ENCODE results near the gene FCHO1. TPM values are rescaled to one million over a fixed set of nuclear protein-coding genes. Genes with fewer than 3 reads are reported as not detected.

The FCHO1 gene
- total and polyA plus RNA-seq, 8 donors: 0.43 to 2.5 (median 1.4) TPM

GRCh38 chr19:17766543-17767131 is 15.4 kb downstream of the FCHO1 start:
- Histone ChIP-seq H3K36me3 (no peaks in the 10 kb centered on the region), H3K27me3 (no peaks in the 10 kb centered on the region), H3K9me3 (no peaks in the 10 kb centered on the region), H3K27ac (no peak overlapping the region), H3K4me3 (peak overlapping the region in 1 of 4 donors; percentile 26), H3K4me1 (peaks cover 0 to 3% (median 0%) of the 10 kb centered on the region in 3 donors)
- peak; percentile 70 to 94 (median 84) for DNase-seq
- TF ChIP-seq, protein P1, sequence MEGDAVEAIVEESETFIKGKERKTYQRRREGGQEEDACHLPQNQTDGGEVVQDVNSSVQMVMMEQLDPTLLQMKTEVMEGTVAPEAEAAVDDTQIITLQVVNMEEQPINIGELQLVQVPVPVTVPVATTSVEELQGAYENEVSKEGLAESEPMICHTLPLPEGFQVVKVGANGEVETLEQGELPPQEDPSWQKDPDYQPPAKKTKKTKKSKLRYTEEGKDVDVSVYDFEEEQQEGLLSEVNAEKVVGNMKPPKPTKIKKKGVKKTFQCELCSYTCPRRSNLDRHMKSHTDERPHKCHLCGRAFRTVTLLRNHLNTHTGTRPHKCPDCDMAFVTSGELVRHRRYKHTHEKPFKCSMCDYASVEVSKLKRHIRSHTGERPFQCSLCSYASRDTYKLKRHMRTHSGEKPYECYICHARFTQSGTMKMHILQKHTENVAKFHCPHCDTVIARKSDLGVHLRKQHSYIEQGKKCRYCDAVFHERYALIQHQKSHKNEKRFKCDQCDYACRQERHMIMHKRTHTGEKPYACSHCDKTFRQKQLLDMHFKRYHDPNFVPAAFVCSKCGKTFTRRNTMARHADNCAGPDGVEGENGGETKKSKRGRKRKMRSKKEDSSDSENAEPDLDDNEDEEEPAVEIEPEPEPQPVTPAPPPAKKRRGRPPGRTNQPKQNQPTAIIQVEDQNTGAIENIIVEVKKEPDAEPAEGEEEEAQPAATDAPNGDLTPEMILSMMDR (IDR thresholded peaks at IDR 0.05): peak; percentile 45 to 82 (median 71)
- intact Hi-C loops (cut with DNase I): no loop called here
- 1 to 2% methylated on average over 29 of the region's 29 CpGs for WGBS, 2 donors
- peak; percentile 86 to 96 (median 95) for ATAC-seq
- no peak for FAIRE-seq

- Histone ChIP-seq H3K9me3 (no peaks in the 10 kb centered on the region), H3K4me3 (no peak overlapping the region), H3K4me1 (peaks cover 0 to 3% (median 0%) of the 10 kb centered on the region in 3 donors), H3K27me3 (no peaks in the 10 kb centered on the region), H3K36me3 (no peaks in the 10 kb centered on the region), H3K27ac (no peak overlapping the region)
- ATAC-seq (no peak), FAIRE-seq (no peak), DNase-seq (no peak)
- 5 to 11% methylated on average over 1 of the region's 1 CpG for WGBS, 2 donors
- intact Hi-C loops (cut with DNase I): no loop called here
- TF ChIP-seq, protein P1 (IDR thresholded peaks at IDR 0.05): no peak
Measured at GRCh38 chr19:17767559-17767958, 16.3 kb downstream of the FCHO1 start.

GRCh38 chr19:17770613-17771012 is 19.3 kb downstream of the FCHO1 start:
- no peaks in the 10 kb centered on the region for H3K9me3 ChIP-seq
- H3K4me1 ChIP-seq: peaks cover 0 to 3% (median 0%) of the 10 kb centered on the region in 3 donors
- FAIRE-seq: no peak
- intact Hi-C loops (cut with DNase I): loop anchor here in 1 of 3 donors (5.0 kb wide), 1 partner anchor 73 kb away; no protein-coding TSS in a partner anchor
- no peak overlapping the region for H3K4me3 ChIP-seq
- ATAC-seq: no peak
- no peaks in the 10 kb centered on the region for H3K27me3 ChIP-seq
- no peak for DNase-seq
- TF ChIP-seq, protein P1 (IDR thresholded peaks at IDR 0.05): no peak
- H3K27ac ChIP-seq: no peak overlapping the region
- no peaks in the 10 kb centered on the region for H3K36me3 ChIP-seq
- WGBS, 2 donors: 65 to 67% methylated on average over 13 of the region's 13 CpGs

DNA sequence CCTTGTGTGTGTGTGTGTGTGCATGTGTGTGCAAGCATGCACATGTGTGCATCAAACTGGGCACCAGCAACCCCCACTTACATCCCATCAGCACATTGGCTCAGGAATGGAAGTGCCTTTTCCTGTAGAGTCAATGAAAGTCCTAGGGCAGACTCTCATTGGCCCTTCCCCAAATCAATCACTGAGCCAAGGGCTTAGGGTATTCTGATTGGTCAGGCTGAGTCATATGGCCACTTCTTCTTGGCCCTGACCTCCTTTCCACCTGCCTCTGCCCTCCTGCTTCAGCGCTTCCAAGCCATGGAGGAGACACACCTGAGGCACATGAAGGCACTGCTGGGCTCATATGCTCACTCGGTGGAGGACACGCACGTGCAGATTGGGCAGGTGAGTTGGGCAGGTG is 20.9 kb downstream of the FCHO1 start:
- ATAC-seq: no peak
- FAIRE-seq: no peak
- H3K27me3 ChIP-seq: no peaks in the 10 kb centered on the region
- H3K4me3 ChIP-seq: no peak overlapping the region
- no peaks in the 10 kb centered on the region for H3K4me1 ChIP-seq
- H3K36me3 ChIP-seq: no peaks in the 10 kb centered on the region
- intact Hi-C loops (cut with DNase I): loop anchor here in 1 of 3 donors (5.0 kb wide), 1 partner anchor 75 kb away; no protein-coding TSS in a partner anchor
- no peak overlapping the region for H3K27ac ChIP-seq
- DNase-seq: no peak
- TF ChIP-seq, protein P1 (IDR thresholded peaks at IDR 0.05): no peak
- 89 to 91% methylated on average over 4 of the region's 4 CpGs for WGBS, 2 donors
- no peaks in the 10 kb centered on the region for H3K9me3 ChIP-seq

DNA sequence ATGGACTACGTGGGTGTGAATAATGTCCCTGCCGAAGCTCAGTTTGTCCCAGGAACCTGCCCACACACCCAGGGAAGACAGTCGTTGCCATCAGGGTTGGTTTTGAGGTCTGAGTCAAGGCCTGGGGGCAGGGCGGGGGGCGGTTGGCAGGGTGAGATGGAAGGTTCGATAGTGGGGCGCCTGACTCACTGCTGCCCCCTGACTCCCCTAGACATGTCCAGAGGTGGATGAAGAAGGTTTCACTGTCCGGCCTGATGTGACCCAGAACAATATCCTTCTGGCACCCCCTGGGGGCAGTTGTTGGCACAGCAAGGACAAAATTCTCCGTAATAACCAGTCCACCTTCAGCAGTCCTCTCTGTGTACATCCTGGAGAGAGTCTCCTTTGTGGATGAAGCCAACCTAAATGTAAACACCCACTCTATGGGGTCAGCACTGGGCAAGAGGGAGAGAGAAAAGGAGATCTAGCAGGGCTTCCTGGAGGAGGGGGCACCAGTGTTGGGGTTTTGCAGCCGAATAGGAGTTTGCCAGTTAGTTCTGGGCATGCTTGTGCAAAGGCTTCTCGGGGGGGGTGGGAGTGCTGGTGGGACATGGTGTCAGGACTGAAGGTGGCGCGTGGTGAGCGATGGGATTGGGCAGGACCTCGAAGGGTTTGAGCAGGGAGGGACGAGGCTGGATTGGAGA is 24.1 kb downstream of the FCHO1 start:
- FAIRE-seq (no peak), DNase-seq (no peak), ATAC-seq (peak in 1 of 4 donors; percentile 31)
- Histone ChIP-seq H3K27ac (no peak overlapping the region), H3K4me3 (no peak overlapping the region), H3K36me3 (no peaks in the 10 kb centered on the region), H3K27me3 (peaks cover 0 to 5% (median 0%) of the 10 kb centered on the region in 4 donors), H3K9me3 (no peaks in the 10 kb centered on the region), H3K4me1 (no peaks in the 10 kb centered on the region)
- WGBS, 2 donors: 52 to 57% methylated on average over 16 of the region's 16 CpGs
- TF ChIP-seq, protein P1 (IDR thresholded peaks at IDR 0.05): peak in 1 of 4 donors; percentile 18
- intact Hi-C loops (cut with DNase I): no loop called here

All from pancreas (tissue), 10 donors.